ENCODE results near the gene CAPN9. TPM values are rescaled to one million over a fixed set of nuclear protein-coding genes. Genes with fewer than 3 reads are reported as not detected.
"Not testable (repeated sequence)": the region's sequence is repeated elsewhere in the genome, so short reads cannot be mapped to it uniquely, and the experiment has no call there.

Gene CAPN9, protein sequence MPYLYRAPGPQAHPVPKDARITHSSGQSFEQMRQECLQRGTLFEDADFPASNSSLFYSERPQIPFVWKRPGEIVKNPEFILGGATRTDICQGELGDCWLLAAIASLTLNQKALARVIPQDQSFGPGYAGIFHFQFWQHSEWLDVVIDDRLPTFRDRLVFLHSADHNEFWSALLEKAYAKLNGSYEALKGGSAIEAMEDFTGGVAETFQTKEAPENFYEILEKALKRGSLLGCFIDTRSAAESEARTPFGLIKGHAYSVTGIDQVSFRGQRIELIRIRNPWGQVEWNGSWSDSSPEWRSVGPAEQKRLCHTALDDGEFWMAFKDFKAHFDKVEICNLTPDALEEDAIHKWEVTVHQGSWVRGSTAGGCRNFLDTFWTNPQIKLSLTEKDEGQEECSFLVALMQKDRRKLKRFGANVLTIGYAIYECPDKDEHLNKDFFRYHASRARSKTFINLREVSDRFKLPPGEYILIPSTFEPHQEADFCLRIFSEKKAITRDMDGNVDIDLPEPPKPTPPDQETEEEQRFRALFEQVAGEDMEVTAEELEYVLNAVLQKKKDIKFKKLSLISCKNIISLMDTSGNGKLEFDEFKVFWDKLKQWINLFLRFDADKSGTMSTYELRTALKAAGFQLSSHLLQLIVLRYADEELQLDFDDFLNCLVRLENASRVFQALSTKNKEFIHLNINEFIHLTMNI
- polyA plus RNA-seq (2013, experiment 1 of 2; ENCODE audit: insufficient read length), result not detected
- 0.12 TPM for polyA plus RNA-seq (2013, experiment 2 of 2; ENCODE audit: insufficient read length)

DNA sequence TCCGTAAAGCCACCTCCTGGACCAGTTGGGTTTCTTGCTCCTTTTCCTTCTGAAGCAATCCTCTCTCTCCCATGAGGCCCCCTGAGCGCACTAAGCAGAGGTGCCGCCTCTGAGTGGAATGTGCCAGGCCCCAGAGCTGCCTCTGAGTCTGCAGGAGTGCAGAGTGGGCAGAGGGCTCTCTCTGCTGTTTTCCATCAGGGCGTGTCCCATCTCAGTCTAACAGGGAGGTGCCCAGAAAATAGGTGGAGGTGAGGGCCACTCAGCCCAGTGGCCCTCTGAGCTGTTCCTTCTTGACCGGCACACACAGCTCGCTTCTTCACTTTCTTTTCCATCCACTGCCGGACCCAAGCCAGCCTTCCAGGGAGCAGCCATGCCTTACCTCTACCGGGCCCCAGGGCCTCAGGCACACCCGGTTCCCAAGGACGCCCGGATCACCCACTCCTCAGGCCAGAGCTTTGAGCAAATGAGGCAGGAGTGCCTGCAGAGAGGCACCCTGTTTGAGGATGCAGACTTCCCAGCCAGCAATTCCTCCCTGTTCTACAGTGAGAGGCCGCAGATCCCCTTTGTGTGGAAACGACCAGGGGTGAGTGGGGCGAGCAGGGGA, at the start of gene CAPN9:
CAPN9 (plus strand) TSS at position 262 of the 604 bp plus-strand sequence; CDS start at position 371, 109 bp downstream.
- DNase-seq, result no peak

DNA sequence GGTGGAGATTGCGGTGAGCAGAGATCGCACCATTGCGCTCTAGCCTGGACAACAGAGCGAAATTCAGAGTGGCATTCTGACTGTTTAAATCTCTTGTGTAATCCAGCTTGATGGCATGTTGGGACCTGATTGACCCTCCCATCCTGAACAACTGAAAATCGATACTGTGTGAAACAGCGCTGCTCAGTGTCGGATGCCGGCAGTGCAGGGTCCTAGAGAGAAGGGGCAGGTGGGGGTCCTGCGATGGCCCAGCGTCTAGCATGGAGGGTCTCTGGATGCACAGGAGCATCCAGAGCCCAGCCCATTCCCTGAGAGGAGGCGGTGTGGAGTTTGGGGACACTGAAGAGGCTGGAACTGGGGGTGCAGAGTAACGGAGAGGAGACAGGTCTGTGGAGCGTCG, 49.1 kb upstream of the CAPN9 start:
- DNase-seq, result no peak

GRCh38 chr1:230698964-230699363, 48.2 kb upstream of the CAPN9 start:
- DNase-seq, result not testable (repeated sequence)

DNA sequence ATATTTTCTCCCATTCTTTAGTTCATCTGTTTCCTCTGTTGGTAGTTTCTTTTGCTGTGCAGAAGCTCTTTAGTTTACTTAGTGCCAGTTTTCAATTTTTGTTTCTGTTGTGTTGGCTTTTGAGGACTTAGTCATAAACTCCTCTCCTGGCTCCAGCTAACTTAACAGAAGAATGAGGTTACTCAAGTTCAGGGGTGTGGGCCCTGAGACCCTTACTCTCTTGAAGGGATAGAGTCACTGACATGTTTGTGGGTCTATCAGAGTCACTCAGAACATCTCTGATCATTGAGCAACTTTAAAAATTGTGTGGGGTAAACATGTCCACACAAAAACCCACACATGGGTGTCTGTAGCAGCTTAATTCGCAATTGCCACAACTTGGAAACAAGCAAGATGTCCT, 47.5 kb upstream of the CAPN9 start:
- no peak for DNase-seq

- no peak for DNase-seq
Observed at GRCh38 chr1:230700132-230700531, 47.1 kb upstream of the CAPN9 start.

DNA sequence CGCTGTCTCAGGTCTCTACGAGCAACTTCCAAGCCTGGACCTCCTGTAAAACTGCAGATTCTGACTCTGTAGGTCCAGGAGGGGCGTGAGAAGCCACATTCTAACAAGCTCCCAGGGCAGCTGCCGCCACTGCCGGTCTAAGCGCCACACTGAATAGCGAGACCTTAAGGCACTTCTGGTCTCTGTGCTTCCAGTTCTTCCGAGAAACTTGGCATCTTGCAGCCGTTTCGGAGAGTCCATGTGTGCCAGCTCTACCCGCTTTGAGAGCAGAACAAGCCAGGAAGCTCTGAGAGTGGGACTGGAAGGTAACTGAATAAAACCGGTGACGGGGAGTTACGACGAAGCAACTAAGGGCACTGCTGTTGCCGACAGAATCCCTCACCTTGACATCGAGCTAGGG, 45.8 kb upstream of the CAPN9 start:
- DNase-seq, result no peak

DNA sequence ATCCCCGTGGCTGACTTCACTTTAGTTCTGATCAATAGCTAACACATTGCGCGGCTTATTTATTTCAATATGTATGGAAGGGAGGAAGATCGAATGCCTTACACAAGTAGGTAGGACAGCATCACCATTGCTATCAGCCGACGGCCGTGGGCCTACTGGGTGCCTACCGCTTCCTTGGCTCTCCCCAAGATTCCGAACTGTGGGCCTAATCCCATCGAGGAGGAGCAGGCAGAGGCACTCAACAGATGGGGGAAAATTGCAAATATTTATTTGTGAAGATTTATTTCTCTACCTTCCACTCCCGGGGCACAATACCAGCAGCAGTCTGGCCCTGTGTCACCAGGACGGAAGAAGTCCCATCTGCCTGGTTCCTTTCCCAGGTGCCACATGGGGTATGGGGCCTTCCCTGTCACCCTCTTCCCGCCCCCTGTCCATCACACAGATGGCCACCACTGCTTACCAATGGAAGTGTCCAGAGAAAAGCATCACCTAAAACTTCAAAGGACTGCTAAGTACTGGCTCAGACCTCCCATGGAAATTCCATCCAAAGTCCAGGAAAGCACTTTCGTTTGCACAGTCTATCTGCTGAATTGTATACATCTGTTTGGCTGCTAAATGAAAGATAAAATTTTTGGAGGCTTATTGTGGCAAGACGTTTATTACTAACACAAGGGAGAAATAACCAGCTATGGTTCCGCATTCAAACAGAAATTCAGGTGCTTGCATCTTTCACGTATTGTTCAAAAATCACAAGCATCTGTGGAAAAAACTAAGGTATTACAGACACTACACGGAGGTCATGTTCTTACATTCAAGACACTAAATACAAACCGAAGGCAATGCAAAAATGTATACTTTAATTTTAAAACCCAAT, 45.1 kb upstream of the CAPN9 start:
- DNase-seq, result no peak

DNA sequence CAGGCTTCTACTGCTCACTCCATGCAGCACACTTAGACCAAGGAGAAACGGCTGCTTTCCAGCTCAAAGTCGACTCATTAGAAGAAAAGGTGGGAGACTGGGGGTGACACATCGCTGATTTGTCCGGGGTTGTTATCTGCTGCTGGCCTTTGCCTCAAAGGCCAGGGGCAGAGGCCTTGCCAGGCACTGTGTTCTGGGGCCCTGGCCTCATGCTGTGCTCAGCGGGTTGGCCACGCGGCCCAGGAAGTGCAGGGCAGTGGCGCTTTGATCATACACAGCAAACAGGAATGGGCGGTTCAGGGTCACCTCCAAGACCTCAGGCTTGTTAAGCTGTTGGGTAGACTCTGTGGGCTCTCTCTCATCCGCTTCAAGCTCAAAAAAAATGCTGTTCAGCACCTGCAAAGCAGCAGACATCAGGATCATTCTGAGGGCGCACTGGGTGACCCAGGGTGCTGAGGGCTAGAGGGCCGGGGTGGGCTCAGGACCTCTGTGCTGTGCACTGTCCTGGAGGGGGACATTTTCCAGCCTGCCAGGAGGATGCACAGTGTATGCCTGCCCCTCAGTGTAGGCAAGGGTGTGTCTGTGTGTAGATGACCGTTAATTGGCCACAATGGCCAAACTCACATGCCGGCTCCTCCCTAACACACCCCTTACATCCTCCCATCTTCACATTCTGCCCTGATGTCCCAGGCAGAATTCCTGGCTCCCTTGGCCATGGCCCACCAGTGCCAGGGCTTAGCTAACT, 44.1 kb upstream of the CAPN9 start:
- DNase-seq, result no peak

GRCh38 chr1:230703679-230704385, 43.4 kb upstream of the CAPN9 start:
- no peak for DNase-seq

DNA sequence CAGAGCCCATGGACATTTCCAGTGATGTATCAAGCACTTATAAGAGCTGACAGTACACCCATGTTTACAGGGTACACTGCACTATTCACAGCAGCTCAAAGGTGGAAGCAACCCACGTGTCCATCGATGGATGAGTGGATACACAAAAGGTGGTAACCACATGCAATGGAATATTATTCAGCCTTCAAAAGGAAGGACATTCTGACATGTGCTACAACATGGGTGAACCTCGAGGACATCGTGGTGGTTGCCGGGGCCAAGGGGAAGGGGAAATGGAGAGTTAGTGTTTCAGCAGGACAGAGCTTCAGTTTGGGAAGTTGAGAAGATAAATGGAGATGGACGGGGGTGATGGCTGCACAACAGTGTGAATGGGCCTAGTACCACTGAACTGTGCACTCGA, 42.4 kb upstream of the CAPN9 start:
- no peak for DNase-seq

DNA sequence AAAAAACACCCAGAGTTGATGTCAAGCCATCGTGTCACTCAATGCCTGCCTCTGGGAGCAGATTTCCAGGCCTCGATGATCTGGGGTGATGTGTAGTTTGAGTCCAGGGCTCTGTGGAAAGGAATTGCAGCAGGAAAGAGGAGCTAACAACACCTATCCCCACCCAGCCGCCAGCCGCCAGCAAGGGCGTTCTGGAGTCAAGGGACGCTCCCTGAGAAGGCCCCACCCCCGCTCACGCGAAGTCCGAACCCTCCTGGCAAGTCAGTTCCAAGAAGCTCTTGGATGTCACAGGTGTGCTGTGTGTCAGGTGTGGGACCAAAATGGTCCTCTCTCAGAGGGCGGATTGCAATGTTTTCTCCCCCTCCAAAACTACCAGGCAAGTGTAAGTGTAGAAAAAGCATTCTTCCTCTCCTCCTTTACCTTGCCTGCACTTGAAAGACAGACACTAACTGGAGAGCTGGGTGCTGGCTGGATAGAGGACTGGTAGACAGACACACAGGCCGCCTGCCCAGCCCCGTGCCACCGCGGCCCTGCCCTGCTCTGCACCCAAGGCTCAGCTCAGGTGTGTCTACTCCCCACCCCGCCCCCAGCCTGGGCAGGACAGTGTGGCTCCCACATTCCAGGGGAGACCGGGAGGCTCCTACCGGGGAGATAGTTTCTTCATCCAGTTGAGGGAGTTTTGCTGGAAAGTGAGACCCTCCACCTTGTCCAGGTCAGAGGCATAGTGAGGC, 41.7 kb upstream of the CAPN9 start:
- no peak for DNase-seq

DNA sequence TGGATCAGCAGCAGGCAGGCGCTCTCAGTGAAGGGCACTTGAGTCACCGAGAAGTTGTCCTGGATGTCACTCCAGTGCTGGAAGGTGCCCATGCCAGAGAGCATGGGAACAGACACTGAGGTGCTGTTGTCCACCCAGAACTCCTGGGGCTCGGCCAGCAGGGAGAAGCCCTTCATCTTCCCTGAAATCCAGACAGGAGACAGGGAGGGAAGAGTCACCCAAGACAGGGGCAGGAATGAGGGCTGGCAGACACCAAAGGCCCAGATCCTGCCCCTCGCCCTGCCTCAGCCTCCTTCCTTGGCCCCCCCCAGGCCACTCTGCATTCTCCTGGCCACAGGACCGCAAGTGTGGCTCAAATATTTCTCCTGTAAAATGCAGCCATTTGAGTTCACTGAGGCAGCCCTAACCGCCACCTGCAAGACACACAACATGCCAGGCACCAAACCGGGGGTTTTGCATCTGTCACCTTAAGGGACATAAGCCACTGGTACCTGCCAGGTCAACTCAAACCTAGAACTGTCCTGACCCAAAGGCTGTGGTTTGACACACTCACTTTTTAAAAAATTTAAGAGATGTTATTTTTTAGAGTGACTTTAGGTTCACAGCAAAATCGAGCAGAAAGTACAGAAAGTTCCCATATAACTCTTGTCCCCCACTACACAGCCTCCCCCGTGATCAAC, 41.0 kb upstream of the CAPN9 start:
- no peak for DNase-seq

DNA sequence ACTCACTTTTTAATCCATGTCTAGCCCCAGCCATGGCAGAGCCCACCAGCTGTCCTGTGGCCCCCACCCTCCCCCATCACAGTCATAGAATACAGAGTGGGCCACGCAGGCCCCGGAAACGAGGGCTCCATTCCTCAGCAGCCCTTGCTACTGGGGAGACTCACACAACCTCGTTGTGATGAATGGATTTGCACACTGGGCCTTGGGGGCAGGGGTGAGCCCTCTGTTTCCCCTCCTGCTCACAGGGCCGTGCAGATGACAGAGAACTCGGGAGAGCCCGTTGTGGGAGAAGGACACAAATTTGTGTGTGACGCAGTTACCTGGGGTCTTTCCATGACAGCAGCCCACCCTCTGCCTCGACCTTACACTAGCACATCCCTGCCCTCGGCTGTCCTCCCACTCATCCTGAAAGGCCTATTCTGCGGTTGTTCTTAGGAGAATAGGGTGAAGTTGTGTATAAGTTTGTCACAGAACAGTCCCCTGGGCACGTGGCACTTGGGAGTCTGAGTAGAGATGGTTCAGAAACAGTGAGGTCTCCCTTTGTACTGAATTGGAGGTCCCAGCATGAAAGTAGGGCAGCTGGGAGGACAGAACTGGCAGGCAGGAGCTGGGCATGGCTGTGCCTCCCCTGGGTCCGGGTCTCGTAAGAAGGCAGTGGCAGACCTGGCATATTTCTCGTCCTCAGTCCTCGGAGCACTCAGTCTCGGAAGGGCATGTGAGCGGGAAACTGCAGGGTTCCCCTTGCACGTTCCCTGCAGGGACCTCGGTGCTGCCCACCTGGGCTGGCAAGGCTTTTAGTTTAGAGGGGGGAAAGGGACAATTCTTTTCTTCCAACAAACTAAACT, 40.1 kb upstream of the CAPN9 start:
- DNase-seq, result no peak

GRCh38 chr1:230707732-230708630, 39.2 kb upstream of the CAPN9 start:
- no peak for DNase-seq

- DNase-seq, result peak; percentile 9
Observed at GRCh38 chr1:230708631-230709580, 38.3 kb upstream of the CAPN9 start.
